COR-L47 (cell line): ENCODE data around the gene NDFIP2.
A peak's percentile ranks its signal among the peaks of the same experiment; 100 is the strongest.
"Not testable (repeated sequence)": the region's sequence is repeated elsewhere in the genome, so short reads cannot be mapped to it uniquely, and the experiment has no call there.

Experiments
- DNase-seq: peaks from one replicate; lab custom pipeline; 2025; lab: John Stamatoyannopoulos, UW

Gene NDFIP2

GRCh38 chr13:79593121-79593520 is 112.2 kb downstream of the NDFIP2 start:
- no peak for DNase-seq

DNA sequence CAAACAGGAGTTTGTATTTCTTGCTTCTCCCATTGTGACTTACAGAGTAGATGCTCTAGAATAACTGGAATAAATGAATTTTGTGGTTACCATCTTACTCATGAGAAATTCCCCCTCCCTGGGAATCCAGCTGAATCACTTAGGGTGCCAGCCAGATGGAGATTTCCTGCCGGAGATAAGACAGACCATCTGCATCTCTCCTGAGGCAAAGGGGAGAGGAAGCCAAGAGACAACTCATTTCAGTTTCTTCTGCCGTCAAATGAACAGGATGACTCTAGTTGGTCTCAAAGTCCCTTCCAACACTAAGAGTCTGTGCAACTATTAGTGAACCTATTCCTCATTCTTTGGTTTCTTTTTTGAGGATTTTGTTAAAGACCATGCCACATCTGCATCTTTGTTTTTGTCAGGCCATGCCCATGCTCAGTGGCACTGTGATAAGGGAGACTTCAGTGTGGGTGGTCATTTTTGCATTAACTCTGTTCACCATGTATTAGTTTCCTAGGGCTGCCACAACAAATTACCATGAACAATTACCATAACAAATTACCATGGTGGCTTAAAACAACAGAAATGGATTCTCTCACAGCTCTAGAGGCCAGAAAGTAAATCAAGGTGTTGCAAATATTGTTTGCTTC is 112.8 kb downstream of the NDFIP2 start:
- no peak for DNase-seq

DNA sequence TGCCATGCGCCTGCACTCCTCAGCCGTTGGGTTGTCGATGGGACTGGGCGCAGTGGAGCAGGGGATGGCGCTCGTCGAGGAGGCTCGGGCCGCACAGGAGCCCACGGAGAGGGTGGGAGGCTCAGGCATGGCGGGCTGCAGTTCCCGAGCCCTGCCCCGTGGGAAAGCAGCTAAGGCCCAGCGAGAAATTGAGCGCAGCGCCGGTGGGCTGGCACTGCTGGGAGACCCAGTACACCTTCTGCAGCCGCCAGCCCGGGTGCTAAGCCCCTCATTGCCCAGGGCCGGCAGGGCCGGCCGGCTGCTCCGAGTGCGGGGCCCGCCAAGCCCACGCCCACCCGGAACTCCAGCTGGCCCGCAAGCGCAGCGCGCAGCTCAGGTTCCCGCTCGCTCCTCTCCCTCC is 119.2 kb downstream of the NDFIP2 start:
- not testable (repeated sequence) for DNase-seq

DNA sequence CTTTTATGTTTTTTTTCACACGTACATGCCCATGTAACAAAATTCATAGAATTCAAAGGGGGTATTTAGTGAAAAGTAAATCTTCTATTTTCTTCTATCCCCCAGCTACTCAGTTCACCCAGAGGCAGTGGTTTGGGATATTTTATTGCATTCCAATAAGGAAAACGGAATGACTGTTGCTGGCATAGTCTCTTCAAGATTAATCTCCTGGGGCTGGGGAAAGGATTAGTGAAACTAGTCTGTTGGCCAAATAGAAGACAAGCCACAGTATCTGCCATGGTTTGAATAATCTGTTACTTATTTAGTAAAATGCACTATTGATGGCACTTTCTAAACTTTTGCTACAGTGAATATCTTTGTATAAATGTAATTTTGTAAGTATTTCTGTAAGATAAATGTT is 122.0 kb downstream of the NDFIP2 start:
- DNase-seq, result no peak

GRCh38 chr13:79604752-79605151 is 123.8 kb downstream of the NDFIP2 start:
- peak; percentile 4 for DNase-seq
